Measurements from ENCODE around the gene PRDX5. TPM values are rescaled to one million over a fixed set of nuclear protein-coding genes. Genes with fewer than 3 reads are reported as not detected.

PRDX5 gene
- total and polyA plus RNA-seq, 10 of the 15 experiments (the other 5 are each of a cell fraction or from before 2014, with no cell fraction given) = 95.7 to 406 (median 240) TPM

DNA sequence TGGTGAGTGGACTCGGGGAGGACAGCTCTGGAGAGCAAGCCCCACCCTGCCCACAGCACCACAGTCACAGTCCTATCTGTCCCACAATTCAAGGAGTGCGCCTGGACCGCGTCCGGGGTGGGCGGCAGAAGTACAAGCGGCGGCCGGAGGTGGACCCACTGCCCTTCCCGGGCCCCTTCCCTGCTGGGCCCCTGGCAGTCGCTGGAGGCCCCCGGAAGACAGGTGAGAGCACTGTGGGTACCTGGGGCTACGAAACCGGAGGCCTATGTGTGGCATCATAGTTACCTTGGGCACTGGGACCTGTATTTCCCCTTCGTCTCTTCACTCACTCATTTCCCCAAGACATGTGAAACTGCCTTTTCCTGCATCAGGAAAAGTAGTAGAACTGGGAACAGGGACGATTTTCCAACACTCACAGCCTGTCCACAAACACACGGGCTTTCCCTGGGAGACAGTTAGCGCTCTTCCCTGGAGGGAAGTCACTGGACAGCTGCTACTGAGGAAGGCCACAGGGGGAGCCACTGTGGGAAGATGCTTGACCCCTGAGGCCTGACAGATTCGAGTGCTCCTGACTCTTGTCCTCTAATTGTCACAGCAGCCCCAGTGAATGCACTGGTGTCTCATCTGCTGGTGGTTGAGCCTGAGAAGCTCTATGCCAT, 3.6 kb upstream of the PRDX5 start (continued):
- TF ChIP-seq, protein P1, sequence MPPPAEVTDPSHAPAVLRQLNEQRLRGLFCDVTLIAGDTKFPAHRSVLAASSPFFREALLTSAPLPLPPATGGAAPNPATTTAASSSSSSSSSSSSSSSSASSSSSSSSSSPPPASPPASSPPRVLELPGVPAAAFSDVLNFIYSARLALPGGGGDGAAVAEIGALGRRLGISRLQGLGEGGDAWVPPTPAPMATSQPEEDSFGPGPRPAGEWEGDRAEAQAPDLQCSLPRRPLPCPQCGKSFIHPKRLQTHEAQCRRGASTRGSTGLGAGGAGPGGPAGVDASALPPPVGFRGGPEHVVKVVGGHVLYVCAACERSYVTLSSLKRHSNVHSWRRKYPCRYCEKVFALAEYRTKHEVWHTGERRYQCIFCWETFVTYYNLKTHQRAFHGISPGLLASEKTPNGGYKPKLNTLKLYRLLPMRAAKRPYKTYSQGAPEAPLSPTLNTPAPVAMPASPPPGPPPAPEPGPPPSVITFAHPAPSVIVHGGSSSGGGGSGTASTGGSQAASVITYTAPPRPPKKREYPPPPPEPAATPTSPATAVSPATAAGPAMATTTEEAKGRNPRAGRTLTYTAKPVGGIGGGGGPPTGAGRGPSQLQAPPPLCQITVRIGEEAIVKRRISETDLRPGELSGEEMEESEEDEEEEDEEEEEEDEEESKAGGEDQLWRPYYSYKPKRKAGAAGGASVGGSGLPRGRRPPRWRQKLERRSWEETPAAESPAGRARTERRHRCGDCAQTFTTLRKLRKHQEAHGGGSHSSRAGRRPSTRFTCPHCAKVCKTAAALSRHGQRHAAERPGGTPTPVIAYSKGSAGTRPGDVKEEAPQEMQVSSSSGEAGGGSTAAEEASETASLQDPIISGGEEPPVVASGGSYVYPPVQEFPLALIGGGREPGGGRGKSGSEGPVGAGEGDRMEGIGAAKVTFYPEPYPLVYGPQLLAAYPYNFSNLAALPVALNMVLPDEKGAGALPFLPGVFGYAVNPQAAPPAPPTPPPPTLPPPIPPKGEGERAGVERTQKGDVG (CRISPR knock-in tag; IDR thresholded peaks at IDR 0.05) = no peak
- TF ChIP-seq POLR2AphosphoS5 (IDR thresholded peaks at IDR 0.05; ENCODE audit: low read length) = no peak

GRCh38 chr11:64314805-64315561, 2.9 kb upstream of the PRDX5 start:
- WGBS (ENCODE audit: insufficient coverage, insufficient replicate concordance, low lambda C conversion rate, missing lambda C conversion rate) = 97% methylated on average over 24 of the region's 24 CpGs
- in situ Hi-C loops (cut with MboI) (no loop called here), intact Hi-C loops (cut with micrococcal nuclease; ENCODE audit: unreplicated experiment) (loop anchor here (5.0 kb wide), 1 partner anchor 42 kb away; the partner anchor contains the start of gene RPS6KA4)
- DNase-seq (ENCODE audit: low read depth, low spot score) (no peak), FAIRE-seq (no peak), ATAC-seq (no peak)
- H3K4me2 ChIP-seq (ENCODE audit: control insufficient read depth, insufficient read depth) = no peak overlapping the region
- no peaks in the 10 kb centered on the region for H4K20me1 ChIP-seq (ENCODE audit: control insufficient read depth, insufficient read depth)
- H3K79me2 ChIP-seq (ENCODE audit: control insufficient read depth, insufficient read depth, low read length) = peaks cover 28% of the 10 kb centered on the region
- no peak overlapping the region for H3K4me3 ChIP-seq
- H3K9ac ChIP-seq (ENCODE audit: control insufficient read depth, insufficient read depth, low read length) = no peak overlapping the region
- BruUV-seq (replicated peaks) = no TSS peak
- ChIA-PET POLR2A (interaction anchor here (3.2 kb wide), 1 partner anchor 24 kb away, joined by 37 read pairs; the partner anchor contains the start of gene CCDC88B), RAD21 (ENCODE audit: unreplicated experiment) (interaction anchor here (5.6 kb wide), 1 partner anchor 42 kb away, joined by 176 read pairs; the partner anchor contains the start of gene RPS6KA4), CTCF (interaction anchor here (5.5 to 5.9 kb wide), 2 partner anchors 21 to 39 kb away, joined by 143 to 228 read pairs; partner anchors contain the start of gene CCDC88B), SMC1A (ENCODE audit: uncharacterized antibody, unreplicated experiment) (no interaction called here)
- H3K4me1 ChIP-seq (ENCODE audit: control insufficient read depth, insufficient read depth, low read length) = peaks cover 9% of the 10 kb centered on the region
- peaks cover 0 to 8% of the 10 kb centered on the region in 2 experiments; a peak in 3 of 4 replicates for H3K36me3 ChIP-seq (ENCODE audit: control insufficient read depth in 2 of 2, insufficient read depth in 2 of 2, low read length in 1 of 2)
- no peak overlapping the region for H2AFZ ChIP-seq (ENCODE audit: control insufficient read depth, low read depth, low read length)
- no peaks in the 10 kb centered on the region for H3K27me3 ChIP-seq (replicated peaks in 1 of 2; ENCODE audit: control insufficient read depth in 2 of 2, insufficient read depth in 2 of 2, low read length in 1 of 2)
- no peak overlapping the region for H3K27ac ChIP-seq (ENCODE audit: control insufficient read depth, insufficient read depth)
- no peaks in the 10 kb centered on the region for H3K9me3 ChIP-seq (replicated peaks; ENCODE audit: control insufficient read depth, insufficient read depth, low read length)
- TF ChIP-seq, protein P2, sequence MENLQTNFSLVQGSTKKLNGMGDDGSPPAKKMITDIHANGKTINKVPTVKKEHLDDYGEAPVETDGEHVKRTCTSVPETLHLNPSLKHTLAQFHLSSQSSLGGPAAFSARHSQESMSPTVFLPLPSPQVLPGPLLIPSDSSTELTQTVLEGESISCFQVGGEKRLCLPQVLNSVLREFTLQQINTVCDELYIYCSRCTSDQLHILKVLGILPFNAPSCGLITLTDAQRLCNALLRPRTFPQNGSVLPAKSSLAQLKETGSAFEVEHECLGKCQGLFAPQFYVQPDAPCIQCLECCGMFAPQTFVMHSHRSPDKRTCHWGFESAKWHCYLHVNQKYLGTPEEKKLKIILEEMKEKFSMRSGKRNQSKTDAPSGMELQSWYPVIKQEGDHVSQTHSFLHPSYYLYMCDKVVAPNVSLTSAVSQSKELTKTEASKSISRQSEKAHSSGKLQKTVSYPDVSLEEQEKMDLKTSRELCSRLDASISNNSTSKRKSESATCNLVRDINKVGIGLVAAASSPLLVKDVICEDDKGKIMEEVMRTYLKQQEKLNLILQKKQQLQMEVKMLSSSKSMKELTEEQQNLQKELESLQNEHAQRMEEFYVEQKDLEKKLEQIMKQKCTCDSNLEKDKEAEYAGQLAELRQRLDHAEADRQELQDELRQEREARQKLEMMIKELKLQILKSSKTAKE (IDR thresholded peaks at IDR 0.05; ENCODE audit: low read depth, poor library complexity, severe bottlenecking) = no peak
- TF ChIP-seq MXI1 (IDR thresholded peaks at IDR 0.05; ENCODE audit: low read depth, low read length) (no peak), CBFB (IDR thresholded peaks at IDR 0.05; ENCODE audit: low read depth) (no peak), TARDBP (IDR thresholded peaks at IDR 0.05; ENCODE audit: borderline replicate concordance) (no peak), SPI1 (IDR thresholded peaks at IDR 0.05; ENCODE audit: borderline replicate concordance, insufficient read depth, low read depth, low read length) (no peak), JUNB (IDR thresholded peaks at IDR 0.05) (no peak), ATF2 (IDR thresholded peaks at IDR 0.05; ENCODE audit: low read length) (no peak), KAT2A (conservative IDR thresholded peaks at IDR 0.05; ENCODE audit: control insufficient read depth, low read depth, low read length) (no peak), HDAC6 (IDR thresholded peaks at IDR 0.05; ENCODE audit: unreplicated experiment) (no peak)
- TF ChIP-seq, protein P3, sequence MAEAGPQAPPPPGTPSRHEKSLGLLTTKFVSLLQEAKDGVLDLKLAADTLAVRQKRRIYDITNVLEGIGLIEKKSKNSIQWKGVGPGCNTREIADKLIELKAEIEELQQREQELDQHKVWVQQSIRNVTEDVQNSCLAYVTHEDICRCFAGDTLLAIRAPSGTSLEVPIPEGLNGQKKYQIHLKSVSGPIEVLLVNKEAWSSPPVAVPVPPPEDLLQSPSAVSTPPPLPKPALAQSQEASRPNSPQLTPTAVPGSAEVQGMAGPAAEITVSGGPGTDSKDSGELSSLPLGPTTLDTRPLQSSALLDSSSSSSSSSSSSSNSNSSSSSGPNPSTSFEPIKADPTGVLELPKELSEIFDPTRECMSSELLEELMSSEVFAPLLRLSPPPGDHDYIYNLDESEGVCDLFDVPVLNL (IDR thresholded peaks at IDR 0.05; ENCODE audit: low read depth, low read length) = no peak

Measured in GM12878 (cell line).